C4-2B (cell line): Measurements from ENCODE around the gene NDUFA13.

ENCODE experiments used
- ZFX ChIP-seq: fragments of 450-650 bp; IDR thresholded peaks from 2 replicates; pipeline ENCODE4 v1.6.1; 2017
- TF ChIP-seq, protein P1 (sequence below): fragments of 450-650 bp; conservative IDR thresholded peaks from 2 replicates; pipeline ENCODE4 v1.5.1; 2017; ENCODE audit warnings: mild to moderate bottlenecking

GRCh38 chr19:19513682-19514081, 2.3 kb upstream of the NDUFA13 start:
- TF ChIP-seq, protein P1, sequence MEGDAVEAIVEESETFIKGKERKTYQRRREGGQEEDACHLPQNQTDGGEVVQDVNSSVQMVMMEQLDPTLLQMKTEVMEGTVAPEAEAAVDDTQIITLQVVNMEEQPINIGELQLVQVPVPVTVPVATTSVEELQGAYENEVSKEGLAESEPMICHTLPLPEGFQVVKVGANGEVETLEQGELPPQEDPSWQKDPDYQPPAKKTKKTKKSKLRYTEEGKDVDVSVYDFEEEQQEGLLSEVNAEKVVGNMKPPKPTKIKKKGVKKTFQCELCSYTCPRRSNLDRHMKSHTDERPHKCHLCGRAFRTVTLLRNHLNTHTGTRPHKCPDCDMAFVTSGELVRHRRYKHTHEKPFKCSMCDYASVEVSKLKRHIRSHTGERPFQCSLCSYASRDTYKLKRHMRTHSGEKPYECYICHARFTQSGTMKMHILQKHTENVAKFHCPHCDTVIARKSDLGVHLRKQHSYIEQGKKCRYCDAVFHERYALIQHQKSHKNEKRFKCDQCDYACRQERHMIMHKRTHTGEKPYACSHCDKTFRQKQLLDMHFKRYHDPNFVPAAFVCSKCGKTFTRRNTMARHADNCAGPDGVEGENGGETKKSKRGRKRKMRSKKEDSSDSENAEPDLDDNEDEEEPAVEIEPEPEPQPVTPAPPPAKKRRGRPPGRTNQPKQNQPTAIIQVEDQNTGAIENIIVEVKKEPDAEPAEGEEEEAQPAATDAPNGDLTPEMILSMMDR: no peak
- TF ChIP-seq ZFX: no peak
